Thyroid gland (tissue), 4 donors: ENCODE data around the gene BCL2L2.

Experiments used
- POLR2A ChIP-seq, 2 donors: fragments of 450-650 bp; IDR thresholded peaks; one replicate each; pipeline ENCODE4 v1.6.1; 2017; ENCODE audit warnings: antibody characterized with exemption in 2 of 2, mild to moderate bottlenecking in 2 of 2, moderate library complexity in 1 of 2
- TF ChIP-seq, protein P1 (sequence below), 6 experiments: fragments of 200-600 bp in 3 of 6; fragments of 450-650 bp in 3 of 6; sonication (generic) in 3 of 6; IDR thresholded peaks; one replicate each; pipeline ENCODE4 v1.5.1; 2016 to 2019; ENCODE audit warnings: antibody characterized with exemption in 6 of 6, mild to moderate bottlenecking in 2 of 6, inconsistent platforms in 1 of 6, moderate library complexity in 1 of 6

DNA sequence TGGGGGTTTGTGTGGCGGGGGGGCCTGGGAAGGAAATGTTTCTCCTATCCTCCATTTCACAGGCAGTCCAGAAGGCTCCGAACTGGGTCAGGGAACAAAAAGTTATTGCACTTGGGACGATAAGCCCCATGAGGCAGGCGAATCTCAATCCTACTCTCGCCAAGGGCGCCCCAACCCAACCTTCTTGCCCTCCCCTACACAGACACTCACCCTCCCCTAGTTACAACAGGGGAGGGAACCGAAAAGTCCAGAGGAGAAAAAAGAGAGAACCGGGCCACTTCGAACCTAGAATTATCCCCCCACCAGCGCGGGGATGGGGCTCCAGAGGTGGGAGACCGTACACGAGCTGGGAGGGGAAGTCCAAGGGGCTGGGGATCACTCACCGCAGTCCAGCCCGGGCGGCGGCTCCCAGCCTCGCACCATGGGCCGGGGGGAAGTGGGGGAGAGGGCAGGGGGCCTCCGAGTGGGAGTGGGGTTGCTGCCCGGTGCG is 21.1 kb upstream of the BCL2L2 start:
- TF ChIP-seq, protein P1, sequence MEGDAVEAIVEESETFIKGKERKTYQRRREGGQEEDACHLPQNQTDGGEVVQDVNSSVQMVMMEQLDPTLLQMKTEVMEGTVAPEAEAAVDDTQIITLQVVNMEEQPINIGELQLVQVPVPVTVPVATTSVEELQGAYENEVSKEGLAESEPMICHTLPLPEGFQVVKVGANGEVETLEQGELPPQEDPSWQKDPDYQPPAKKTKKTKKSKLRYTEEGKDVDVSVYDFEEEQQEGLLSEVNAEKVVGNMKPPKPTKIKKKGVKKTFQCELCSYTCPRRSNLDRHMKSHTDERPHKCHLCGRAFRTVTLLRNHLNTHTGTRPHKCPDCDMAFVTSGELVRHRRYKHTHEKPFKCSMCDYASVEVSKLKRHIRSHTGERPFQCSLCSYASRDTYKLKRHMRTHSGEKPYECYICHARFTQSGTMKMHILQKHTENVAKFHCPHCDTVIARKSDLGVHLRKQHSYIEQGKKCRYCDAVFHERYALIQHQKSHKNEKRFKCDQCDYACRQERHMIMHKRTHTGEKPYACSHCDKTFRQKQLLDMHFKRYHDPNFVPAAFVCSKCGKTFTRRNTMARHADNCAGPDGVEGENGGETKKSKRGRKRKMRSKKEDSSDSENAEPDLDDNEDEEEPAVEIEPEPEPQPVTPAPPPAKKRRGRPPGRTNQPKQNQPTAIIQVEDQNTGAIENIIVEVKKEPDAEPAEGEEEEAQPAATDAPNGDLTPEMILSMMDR (IDR thresholded peaks at IDR 0.05): no peak
- TF ChIP-seq POLR2A (IDR thresholded peaks at IDR 0.05): no peak
